CMK (cell line): ENCODE results near the gene NUAK2.
"Not testable (repeated sequence)": the region's sequence is repeated elsewhere in the genome, so short reads cannot be mapped to it uniquely, and the experiment has no call there.

ENCODE experiments used
- DNase-seq: peaks from one replicate; pipeline ENCODE4 v3.0.0-alpha.2; 2010; ENCODE audit warnings: low read depth

NUAK2 gene

DNA sequence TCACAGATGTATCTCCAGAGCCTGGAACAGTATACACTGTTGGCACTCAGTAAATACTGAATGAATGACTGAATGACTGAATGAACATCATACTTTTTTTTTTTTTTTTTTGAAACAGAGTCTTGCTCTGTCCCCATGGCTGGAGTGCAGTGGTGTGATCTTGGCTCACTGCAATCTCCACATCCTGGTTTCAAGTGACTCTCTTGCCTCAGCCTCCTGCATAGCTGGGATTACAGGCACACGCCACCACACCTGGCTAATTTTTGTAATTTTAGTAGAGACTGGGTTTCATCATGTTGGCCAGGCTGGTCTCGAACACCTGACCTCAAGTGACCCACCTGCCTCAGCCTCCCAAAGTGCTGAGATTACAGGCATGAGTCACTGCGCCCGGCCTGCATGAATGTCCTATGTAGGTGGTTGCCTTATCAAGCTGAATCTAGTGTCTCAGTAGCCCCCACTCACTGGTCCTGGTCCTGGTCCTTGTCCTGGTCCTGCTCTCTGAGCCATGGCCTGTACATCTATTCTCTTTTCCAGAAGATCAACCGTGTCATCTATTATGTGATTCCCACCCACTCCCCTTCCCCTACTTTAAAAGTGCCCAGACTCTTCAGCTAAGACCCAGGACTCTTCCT, 23.9 kb downstream of the NUAK2 start:
- not testable (repeated sequence) for DNase-seq

DNA sequence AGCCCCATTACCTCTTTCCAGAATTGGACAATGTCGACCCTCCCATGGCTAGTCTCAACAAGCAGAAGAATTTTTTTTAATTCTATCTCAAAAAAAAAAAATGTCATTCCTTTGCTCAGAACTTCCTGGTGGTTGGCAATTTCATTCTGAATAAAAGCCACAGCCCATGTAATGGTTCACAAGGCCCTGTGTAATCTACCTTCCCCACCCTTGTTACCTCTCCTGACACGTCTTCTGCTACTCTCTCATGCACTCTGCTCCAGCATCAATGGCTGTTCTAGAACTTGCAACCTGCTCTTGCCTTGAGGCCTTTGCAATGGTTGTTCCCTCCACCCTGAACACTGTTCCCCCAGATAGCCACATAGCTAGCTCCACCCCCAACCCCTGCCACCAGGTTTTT, 25.4 kb downstream of the NUAK2 start:
- DNase-seq: no peak

DNA sequence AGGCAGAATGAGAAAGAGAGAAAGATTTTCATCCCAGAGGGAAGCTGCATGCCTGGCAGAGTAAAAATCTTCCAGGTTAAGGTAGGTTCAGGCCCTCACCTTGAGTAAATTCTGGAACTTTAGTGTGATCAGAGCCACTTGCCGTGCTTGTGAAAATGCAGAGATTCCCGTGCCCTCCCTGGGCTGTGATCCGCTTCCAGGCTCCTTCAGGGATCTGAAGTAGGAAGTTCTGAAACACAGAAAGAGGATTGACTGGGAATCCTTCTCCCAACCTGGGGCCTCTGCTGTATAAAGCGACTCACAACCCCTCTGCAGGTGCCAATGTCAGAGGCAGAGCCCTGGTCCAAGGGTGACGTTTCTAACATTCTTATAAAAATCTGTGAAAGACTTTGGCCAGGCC, 26.6 kb downstream of the NUAK2 start:
- no peak for DNase-seq

GRCh38 chr1:205294175-205294917, 27.2 kb downstream of the NUAK2 start:
- no peak for DNase-seq

DNA sequence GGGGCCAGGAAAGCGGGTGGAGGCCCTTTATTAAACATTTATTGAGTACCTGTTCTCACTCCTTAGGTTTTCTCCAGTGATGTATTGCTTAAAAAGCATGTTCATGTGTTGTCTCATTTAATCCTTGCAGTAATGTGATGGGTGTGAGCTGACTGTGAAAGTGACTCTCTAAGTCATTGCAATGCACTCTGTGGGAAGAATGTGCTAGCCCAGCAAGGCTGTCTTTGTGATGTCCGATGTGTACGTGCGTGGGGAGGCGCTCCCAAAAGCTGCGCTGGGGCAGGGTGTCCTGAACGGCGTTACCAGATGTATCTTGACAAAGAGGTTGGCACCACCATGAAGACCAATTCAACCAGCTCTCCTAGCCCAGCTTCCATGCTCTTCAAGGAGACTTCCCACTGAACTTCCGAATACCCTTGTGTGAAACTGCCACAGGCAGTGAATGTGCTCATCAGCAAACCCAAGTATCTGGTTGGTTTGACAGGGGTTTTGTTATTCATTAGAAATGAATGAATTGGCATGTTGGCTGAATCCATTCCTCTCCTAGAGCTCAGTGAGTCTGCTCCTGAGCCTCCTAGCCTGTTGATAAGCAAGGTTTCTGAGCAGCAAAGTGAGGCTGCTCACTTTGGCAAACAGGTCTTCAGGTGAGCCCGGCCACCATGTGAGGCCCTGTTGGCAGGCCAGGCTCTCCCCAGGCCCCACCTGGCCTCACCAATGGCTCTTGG, 28.0 kb downstream of the NUAK2 start:
- DNase-seq: no peak

GRCh38 chr1:205291596-205291995, 29.9 kb downstream of the NUAK2 start:
- no peak for DNase-seq

DNA sequence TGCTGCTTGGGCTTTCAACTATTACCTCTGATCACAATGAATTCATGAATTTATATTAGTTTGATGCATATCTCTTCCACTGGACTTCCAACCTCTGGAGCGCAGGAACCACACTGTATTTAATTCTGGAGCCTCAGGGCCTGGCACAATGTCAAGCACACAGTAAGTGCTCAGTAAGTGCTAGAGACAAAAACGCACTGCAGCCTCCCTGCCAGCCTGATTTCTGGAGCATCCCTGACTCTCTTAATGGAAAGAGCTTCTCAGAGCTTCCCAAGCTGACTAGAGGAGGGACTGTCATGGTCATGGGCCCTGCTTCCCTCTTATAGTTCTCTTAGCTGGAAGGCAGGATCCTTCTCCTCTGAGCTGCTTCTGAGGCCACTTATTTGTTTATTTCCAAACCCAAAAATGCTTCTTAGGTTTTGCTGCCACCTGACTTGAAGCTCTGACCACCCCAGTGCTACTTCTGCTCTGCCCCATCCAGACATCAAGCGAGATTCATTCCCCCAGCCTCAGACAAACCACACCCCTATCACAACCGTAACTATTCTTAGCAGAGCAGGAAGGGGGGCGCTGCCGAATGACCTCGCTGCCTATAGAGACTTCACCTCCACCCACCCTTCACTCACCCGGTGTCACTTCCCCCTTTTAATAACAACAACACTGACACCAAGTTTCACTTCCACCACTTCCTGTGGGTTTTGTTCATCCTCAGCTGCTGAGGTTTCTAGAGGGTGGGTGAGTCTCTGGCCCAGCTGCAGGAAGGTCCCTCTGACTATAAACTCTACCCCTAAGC, 33.6 kb downstream of the NUAK2 start:
- peak; percentile 45 for DNase-seq

GRCh38 chr1:205287076-205287475, 34.5 kb downstream of the NUAK2 start:
- no peak for DNase-seq

- DNase-seq: no peak
These were observed 35.1 kb downstream of the NUAK2 start for GRCh38 chr1:205286335-205286950.

- DNase-seq: no peak
These were observed 36.0 kb downstream of the NUAK2 start for GRCh38 chr1:205285381-205286101.

GRCh38 chr1:205284420-205285144, 37.0 kb downstream of the NUAK2 start:
- DNase-seq: no peak

DNA sequence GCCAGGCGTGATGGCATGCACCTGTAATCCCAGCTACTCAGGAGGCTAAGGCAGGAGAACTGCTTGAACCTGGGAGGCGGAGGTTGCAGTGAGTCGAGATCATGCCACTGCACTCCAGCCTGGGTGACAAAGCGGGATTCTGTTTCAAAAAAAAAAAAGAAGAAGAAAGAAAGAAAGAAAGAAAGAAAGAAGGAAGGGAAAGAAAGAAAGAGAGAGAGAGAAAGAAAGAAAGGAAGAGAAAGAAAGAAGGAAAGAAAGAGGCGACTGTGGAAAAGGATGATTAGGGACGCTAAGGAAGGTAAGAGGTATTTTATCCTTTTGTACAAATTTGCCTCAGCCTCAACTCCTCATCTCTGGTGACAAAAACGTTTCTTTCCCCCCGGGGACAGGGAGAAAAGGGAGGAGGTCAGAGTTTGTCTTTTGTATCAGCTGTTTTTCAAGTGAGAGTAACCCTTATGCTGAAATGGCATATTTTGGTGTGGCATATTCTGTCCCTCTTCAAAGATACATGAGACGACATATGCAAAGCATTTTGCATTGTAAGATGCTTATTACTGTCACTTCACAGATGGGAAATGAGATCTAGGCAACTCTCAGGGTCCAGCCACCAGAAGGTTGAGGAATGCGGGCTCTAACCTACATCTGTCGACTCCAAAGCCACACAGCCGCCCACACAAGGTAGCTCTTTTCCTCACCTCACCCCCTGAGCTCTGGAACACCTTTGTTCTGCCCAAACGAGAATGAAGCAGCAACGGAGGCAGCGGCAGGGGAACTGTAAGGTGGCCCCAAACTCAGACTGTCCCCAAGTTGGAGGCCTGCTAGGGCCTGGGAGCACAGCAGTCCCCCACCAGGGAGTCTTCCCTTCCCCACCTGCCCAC, 38.0 kb downstream of the NUAK2 start:
- no peak for DNase-seq

DNA sequence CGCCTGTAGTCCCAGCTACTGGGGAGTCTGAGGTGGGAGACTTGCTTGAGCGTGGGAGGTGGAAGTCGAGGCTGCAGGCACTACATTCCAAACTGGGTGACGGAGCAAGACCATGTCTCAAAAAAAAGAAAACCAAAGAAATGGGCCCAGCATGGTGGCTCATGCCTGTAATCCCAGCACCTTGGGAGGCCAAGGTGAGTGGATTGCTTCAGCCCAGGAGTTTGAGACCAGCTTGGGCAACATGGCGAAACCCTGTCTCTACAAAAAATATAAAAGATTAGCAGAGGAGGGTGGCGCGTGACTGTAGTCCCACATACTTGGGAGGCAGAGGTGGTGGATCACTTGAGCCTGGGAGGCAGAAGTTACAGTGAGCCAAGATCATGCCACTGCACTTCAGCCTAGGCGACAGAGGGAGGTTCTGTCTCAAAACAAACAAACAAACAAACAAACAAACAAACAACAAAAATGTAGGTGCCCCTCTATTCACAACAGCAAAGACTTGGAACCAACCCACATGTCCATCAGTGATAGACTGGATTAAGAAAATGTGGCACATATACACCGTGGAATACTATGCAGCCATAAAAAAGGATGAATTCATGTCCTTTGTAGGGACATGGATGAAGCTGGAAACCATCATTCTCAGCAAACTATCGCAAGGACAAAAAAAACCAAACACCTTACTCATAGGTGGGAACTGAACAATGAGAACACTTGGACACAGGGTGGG, 40.7 kb downstream of the NUAK2 start:
- DNase-seq: not testable (repeated sequence)

DNA sequence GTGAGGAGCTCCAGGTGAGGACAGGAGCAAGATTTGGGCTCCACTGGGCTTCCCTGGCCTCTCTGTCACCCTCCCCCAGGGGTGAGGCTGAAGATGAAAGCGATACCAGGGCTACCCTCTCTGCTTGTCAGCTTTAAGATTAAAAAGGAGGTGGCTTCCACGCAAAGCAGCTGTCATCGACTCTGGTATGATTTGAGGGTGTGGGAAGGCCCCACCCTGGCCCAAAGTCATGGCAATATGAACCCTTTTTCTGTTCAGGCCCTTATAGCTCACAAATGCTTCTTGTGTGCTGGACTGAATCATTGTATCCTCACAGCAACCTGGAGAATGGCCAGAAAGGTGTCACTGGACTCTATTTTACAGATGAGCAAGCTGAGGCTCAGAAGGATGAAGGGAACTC, 41.6 kb downstream of the NUAK2 start:
- DNase-seq: no peak

DNA sequence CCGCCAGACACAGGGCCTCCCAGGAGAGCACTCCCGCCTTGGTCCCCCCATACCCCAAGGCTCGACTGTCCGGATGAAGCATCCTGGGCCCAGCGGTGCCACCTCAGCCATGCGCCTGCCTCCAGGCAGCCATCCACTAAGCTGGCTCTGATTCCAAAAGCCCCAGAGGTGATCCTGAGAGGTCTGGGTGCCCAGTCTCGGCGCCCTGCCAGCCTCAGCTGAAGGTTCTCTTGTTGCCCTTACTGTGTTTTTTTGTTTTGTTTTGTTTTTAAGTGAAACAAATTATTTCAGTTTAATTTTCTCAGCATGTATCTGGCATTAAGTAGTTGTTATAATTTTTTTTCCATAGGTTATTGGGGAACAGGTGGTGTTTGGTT, 44.9 kb downstream of the NUAK2 start:
- DNase-seq: no peak

DNA sequence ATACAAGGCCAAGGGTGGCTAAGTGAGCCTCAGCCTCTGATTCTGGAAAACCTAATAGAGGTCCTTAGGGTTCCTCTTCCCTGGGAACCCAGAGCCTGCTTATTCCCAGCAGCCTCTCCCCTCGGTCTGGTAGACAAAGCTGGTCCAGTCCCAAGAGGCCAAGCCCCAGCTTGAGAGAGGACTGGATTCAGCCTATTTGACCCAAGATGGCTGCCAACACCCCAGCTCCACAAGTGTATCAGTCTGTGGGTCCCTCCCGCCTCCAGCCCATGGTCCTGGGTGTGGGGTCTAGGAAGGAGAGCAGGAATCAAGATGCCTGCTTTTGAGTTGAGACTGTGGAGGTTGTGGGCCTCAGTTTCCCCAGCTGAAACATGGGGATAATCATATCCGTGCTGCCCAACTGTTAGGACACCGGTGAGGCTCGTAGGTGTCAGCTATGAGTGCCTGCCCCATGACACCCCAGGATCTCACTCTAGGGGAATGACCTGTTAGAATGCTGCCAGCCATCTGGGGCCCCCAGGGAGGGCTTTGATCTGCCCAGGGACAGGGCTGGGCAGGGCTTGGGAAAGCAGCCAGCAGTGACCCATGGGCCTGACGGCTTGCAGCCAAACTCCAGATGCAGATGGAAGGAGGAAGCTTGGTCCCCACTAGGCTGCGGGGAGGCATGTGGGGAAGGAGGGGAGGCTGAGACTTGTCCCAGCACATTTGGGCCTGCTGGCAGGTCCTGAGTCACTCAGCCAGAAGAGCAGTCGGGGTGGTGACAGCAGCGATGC, 45.4 kb downstream of the NUAK2 start:
- no peak for DNase-seq

- no peak for DNase-seq
These were observed 46.4 kb downstream of the NUAK2 start for GRCh38 chr1:205275133-205275532.

- DNase-seq: no peak
These were observed 47.4 kb downstream of the NUAK2 start for GRCh38 chr1:205274041-205274691.
